HepG2 (cell line): ENCODE measurements around the gene MVK. TPM values are rescaled to one million over a fixed set of nuclear protein-coding genes. Genes with fewer than 3 reads are reported as not detected.
A peak's percentile ranks its signal among the peaks of the same experiment; 100 is the strongest.

Experiments
- ATAC-seq: fragments of 200-7000 bp; cut with Tn5 transposase; 3 replicates; pipeline ENCODE4 v1.9.1; 2020; ENCODE audit warnings: mild to moderate bottlenecking, moderate library complexity
- BruUV-seq: library from RNA; stranded (reverse); fragments of 400-500 nt; replicated peaks from 2 replicates; lab custom pipeline; 2021; lab: Mats Ljungman, UMichigan
- CTCF ChIA-PET: fragments of 300-600 bp; formaldehyde crosslinking; extraction: SDS; loops from one replicate; lab custom pipeline; 2021; ENCODE audit warnings: low total read pairs, inconsistent platforms, low intra/inter-chr PET ratio; lab: Yijun Ruan, JAX
- POLR2A ChIA-PET: fragments of 350-600 bp; sonication (Branson Sonifier 250); formaldehyde crosslinking; loops from one replicate; lab custom pipeline; 2020; ENCODE audit warnings: antibody characterized with exemption, inconsistent platforms; lab: Yijun Ruan, JAX
- DNase-seq: peaks from one replicate; pipeline ENCODE4 v3.0.0-alpha.2; 2015; ENCODE audit warnings: low spot score
- FAIRE-seq: peaks from 3 replicates; lab custom pipeline; 2011; peaks lifted over from hg19 to GRCh38; lab: Jason Lieb, UNC
- H2AFZ ChIP-seq: one replicate; pipeline ENCODE4 v1.6.1; 2011; ENCODE audit warnings: low read length, inconsistent platforms
- H3K27ac ChIP-seq: fragments of 300-600 bp; 3 replicates; pipeline ENCODE4 v1.8.0; 2011; ENCODE audit warnings: mixed run types, mild to moderate bottlenecking, mixed read lengths, low read length, inconsistent platforms; ENCODE audit not compliant: insufficient read depth; ENCODE audit errors: extremely low read length
- H3K27me3 ChIP-seq, 2 experiments: fragments of 200-600 bp in 1 of 2; 2 replicates in 1 of 2; 3 replicates in 1 of 2; pipeline versions ENCODE4 v1.6.0 to v1.8.0; 2011; ENCODE audit warnings: low read length in 2 of 2, mild to moderate bottlenecking in 2 of 2, moderate library complexity in 2 of 2, inconsistent platforms in 1 of 2; ENCODE audit not compliant: insufficient read depth in 2 of 2, control insufficient read depth in 1 of 2
- H3K36me3 ChIP-seq, 2 experiments: fragments of 200-600 bp in 1 of 2; replicated peaks in 1 of 2; 2 replicates in 1 of 2; 3 replicates in 1 of 2; pipeline versions ENCODE4 v1.5.1 to v1.8.0; 2011; ENCODE audit warnings: low read length in 2 of 2, inconsistent platforms in 1 of 2; ENCODE audit not compliant: insufficient read depth in 2 of 2, control insufficient read depth in 1 of 2
- H3K4me1 ChIP-seq: 2 replicates; pipeline ENCODE4 v1.5.1; 2012; ENCODE audit warnings: low read length, inconsistent platforms; ENCODE audit not compliant: insufficient read depth
- H3K4me2 ChIP-seq: 2 replicates; pipeline ENCODE4 v1.6.0; 2011; ENCODE audit warnings: low read depth, low read length, inconsistent platforms
- H3K4me3 ChIP-seq, 3 experiments: fragments of 200-600 bp in 1 of 3; sonication (generic), shearing (Covaris generic) in 1 of 3; replicated peaks in 1 of 3; 2 replicates each; pipeline ENCODE4 v1.5.1; 2011 to 2016; ENCODE audit warnings: low read length in 3 of 3, inconsistent platforms in 2 of 3, low read depth in 2 of 3, mild to moderate bottlenecking in 2 of 3, control low read depth in 1 of 3, mixed read lengths in 1 of 3; ENCODE audit not compliant: insufficient read depth in 1 of 3
- H3K79me2 ChIP-seq: one replicate; pipeline ENCODE4 v1.6.1; 2011; ENCODE audit warnings: low read length, inconsistent platforms; ENCODE audit not compliant: insufficient read depth
- H3K9ac ChIP-seq: 2 replicates; pipeline ENCODE4 v1.6.0; 2011; ENCODE audit warnings: mild to moderate bottlenecking, low read depth, low read length, inconsistent platforms; ENCODE audit not compliant: insufficient read depth
- H3K9me3 ChIP-seq: 2 replicates; pipeline ENCODE4 v1.5.1; 2012; ENCODE audit warnings: mild to moderate bottlenecking, low read length
- H4K20me1 ChIP-seq: 2 replicates; pipeline ENCODE4 v1.6.0; 2011; ENCODE audit warnings: inconsistent platforms, mild to moderate bottlenecking, low read length, moderate library complexity; ENCODE audit not compliant: insufficient read depth
- HDAC1 ChIP-seq: sonication (generic); formaldehyde crosslinking; IDR thresholded peaks from 2 replicates; pipeline ENCODE4 v1.5.1; 2020; ENCODE audit warnings: mild to moderate bottlenecking, missing genetic modification reagents
- KDM6A ChIP-seq: IDR thresholded peaks from 2 replicates; pipeline ENCODE4 v1.6.1; 2016; ENCODE audit warnings: low read depth
- KLF15 ChIP-seq: sonication (generic); formaldehyde crosslinking; IDR thresholded peaks from 2 replicates; pipeline ENCODE4 v1.8.1; 2023; ENCODE audit warnings: borderline replicate concordance, mild to moderate bottlenecking, inconsistent platforms, missing genetic modification reagents, mixed read lengths
- RAD51 ChIP-seq: fragments of 450-650 bp; IDR thresholded peaks from 2 replicates; pipeline ENCODE4 v1.6.1; 2016; ENCODE audit warnings: borderline replicate concordance
- SRY ChIP-seq: sonication (generic); formaldehyde crosslinking; IDR thresholded peaks from 2 replicates; pipeline ENCODE4 v1.8.0; 2022; ENCODE audit warnings: mild to moderate bottlenecking, missing genetic modification reagents
- USF2 ChIP-seq, 2 experiments: sonication (generic) in 1 of 2; formaldehyde crosslinking in 1 of 2; IDR thresholded peaks; 2 replicates each; pipeline versions ENCODE4 v1.5.1 to v1.6.1; 2011 to 2020; ENCODE audit warnings: borderline replicate concordance in 1 of 2, low read depth in 1 of 2, low read length in 1 of 2, mild to moderate bottlenecking in 1 of 2, missing genetic modification reagents in 1 of 2, moderate library complexity in 1 of 2
- ZMYM3 ChIP-seq: sonication (generic); formaldehyde crosslinking; IDR thresholded peaks from 2 replicates; pipeline ENCODE4 v1.5.1; 2020; ENCODE audit warnings: mild to moderate bottlenecking, missing genetic modification reagents
- ZNF296 ChIP-seq: sonication (generic); formaldehyde crosslinking; conservative IDR thresholded peaks from 2 replicates; pipeline ENCODE4 v1.5.0; 2020; ENCODE audit warnings: mild to moderate bottlenecking, missing genetic modification reagents
- ZNF572 ChIP-seq: sonication (generic); formaldehyde crosslinking; IDR thresholded peaks from 2 replicates; pipeline ENCODE4 v1.5.1; 2020; ENCODE audit warnings: mild to moderate bottlenecking, missing genetic modification reagents
- ZNF629 ChIP-seq: sonication (generic); formaldehyde crosslinking; conservative IDR thresholded peaks from 2 replicates; pipeline ENCODE4 v1.5.0; 2020; ENCODE audit warnings: missing genetic modification reagents
- ZNF768 ChIP-seq: sonication (generic); formaldehyde crosslinking; IDR thresholded peaks from 2 replicates; pipeline ENCODE4 v1.4.0; 2020; ENCODE audit warnings: missing genetic modification reagents
- WGBS: methylation state at CpG from one replicate; pipeline ENCODE4 v1.1.6; 2017; ENCODE audit warnings: low lambda C conversion rate; 5-methylcytosine and 5-hydroxymethylcytosine counted together
- in situ Hi-C: cut with HindIII; loops from 2 replicates; pipeline ENCODE4 v1.10.0; 2017; ENCODE audit warnings: low pct_unique_long_range_greater_than_20kb; ENCODE audit not compliant: extremely low pct_ligation_motif_present
- intact Hi-C: fragments of 100-400 bp; cut with micrococcal nuclease; formaldehyde crosslinking; loops from one replicate; pipeline ENCODE4 v1.10.0; 2022; ENCODE audit not compliant: unreplicated experiment
- polyA plus RNA-seq, 8 experiments: library from polyadenylated mRNA; depleted of rRNA in 3 of 8; stranded (reverse) in 7 of 8; unstranded in 1 of 8; fragments of >200 nt; fragmentation: Illumina TruSeq in 4 of 8; extraction: Trizol in 4 of 8; gene quantifications; 2 replicates each; pipeline versions ENCODE4 v1.2.1 to v1.2.3, GENCODE V29; 2011 to 2016; ENCODE audit warnings: low read depth in 4 of 8, missing spikeins in 1 of 8, mixed read lengths in 1 of 8; ENCODE audit not compliant: insufficient read depth in 1 of 8
- total RNA-seq, 5 experiments: library from RNA; depleted of rRNA; stranded (reverse); fragments of >200 nt; fragmentation: Illumina TruSeq; extraction: Trizol; gene quantifications; 2 replicates each; pipeline ENCODE4 v1.2.3, GENCODE V29; 2016; ENCODE audit warnings: low read depth in 1 of 5
- TF ChIP-seq, protein P1 (sequence below): sonication (generic); formaldehyde crosslinking; IDR thresholded peaks from 2 replicates; pipeline ENCODE4 v1.8.1; 2022; ENCODE audit warnings: low read depth, mild to moderate bottlenecking, missing genetic modification reagents

Gene MVK
- total and polyA plus RNA-seq, 2 of the 13 experiments (the other 11 are each of a cell fraction or from before 2014, with no cell fraction given) = 11.6 to 66.9 TPM

DNA sequence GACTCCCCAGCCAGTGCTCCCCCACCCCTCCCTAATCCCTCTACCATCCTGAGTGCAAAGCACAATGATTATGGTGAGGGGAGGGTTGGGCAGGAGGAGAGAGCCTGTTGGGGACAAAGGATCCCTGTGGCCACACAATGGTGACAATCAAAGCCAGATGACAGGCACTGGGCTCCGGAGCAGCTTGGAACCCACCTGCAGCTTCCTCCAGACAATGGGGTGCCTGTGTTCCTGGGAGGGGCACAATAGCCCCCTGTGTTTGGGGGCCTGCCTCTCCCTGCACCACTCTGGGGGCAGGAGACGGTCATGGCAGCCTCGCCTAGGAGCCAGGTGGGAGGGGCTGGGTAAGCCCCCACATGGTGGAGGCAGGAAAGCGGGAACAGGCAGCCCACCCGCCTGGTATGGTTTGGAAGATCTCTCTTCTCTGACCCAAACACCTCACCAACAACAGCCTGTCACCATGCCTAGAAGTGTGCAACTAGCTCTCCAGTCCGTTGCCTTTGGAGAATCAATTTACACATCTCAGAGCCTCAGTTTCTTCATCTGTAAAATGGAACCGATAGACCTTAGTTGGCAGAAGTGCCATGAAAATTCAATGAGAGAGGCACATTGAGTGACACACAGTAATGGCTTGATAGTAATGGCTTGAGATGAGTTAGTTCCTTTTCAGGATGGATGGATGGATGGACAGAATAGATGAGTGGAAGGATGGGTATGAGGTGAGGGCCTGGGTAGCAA lies 53.0 kb downstream of the MVK start (continued):
- TF ChIP-seq ZNF629 (CRISPR knock-in tag) (peak; percentile 87), ZNF296 (no peak)
- TF ChIP-seq, all 625 proteins: peak for 2

DNA sequence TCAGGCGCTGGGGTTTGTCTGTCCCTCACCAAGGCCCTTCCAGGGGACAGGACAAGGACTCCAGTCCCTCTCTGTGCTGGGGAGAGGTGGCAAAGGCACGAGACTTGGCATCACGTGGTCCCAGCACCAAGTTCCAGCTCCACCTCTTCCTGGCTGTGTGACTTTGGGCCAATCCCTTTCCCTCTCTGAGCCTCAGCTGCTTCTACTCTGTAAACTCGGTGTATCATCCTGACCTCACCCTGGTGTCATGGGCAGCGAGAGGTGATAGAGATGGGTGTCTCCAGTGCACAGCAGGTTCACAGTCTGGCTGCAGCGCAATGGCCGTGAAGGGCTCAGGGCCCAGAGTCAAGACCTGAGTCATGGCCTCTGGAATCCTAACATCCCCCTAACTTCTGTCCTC lies 54.0 kb downstream of the MVK start:
- TF ChIP-seq RAD51 = 0 out of 2 replicates have a peak, but pooled peaks have one; percentile 5
- TF ChIP-seq ZMYM3 (CRISPR knock-in tag) = peak; percentile 73
- TF ChIP-seq HDAC1 (CRISPR knock-in tag) = no peak
- TF ChIP-seq USF2 (IDR thresholded peaks at IDR 0.05; ENCODE audit: low read depth, low read length) = peak; percentile 13; the same call in 1 of the 2 replicates
- TF ChIP-seq USF2 (CRISPR knock-in tag; IDR thresholded peaks at IDR 0.05; ENCODE audit: borderline replicate concordance) = no peak
- no peak for TF ChIP-seq KDM6A (CRISPR knock-in tag)
- TF ChIP-seq, protein P1, sequence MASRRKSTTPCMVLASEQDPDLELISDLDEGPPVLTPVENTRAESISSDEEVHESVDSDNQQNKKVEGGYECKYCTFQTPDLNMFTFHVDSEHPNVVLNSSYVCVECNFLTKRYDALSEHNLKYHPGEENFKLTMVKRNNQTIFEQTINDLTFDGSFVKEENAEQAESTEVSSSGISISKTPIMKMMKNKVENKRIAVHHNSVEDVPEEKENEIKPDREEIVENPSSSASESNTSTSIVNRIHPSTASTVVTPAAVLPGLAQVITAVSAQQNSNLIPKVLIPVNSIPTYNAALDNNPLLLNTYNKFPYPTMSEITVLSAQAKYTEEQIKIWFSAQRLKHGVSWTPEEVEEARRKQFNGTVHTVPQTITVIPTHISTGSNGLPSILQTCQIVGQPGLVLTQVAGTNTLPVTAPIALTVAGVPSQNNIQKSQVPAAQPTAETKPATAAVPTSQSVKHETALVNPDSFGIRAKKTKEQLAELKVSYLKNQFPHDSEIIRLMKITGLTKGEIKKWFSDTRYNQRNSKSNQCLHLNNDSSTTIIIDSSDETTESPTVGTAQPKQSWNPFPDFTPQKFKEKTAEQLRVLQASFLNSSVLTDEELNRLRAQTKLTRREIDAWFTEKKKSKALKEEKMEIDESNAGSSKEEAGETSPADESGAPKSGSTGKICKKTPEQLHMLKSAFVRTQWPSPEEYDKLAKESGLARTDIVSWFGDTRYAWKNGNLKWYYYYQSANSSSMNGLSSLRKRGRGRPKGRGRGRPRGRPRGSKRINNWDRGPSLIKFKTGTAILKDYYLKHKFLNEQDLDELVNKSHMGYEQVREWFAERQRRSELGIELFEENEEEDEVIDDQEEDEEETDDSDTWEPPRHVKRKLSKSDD (CRISPR knock-in tag) = no peak
- no peak for TF ChIP-seq SRY
- peak; percentile 99 for TF ChIP-seq ZNF768
- no peak for TF ChIP-seq ZNF572
- TF ChIP-seq KLF15 = no peak
- no peaks in the 10 kb centered on the region for H3K79me2 ChIP-seq
- no peak for ATAC-seq
- H3K27me3 ChIP-seq = peaks cover 0 to 20% of the 10 kb centered on the region in 2 experiments; a peak in 3 of 5 replicates
- ChIA-PET POLR2A (no interaction called here), CTCF (no interaction called here)
- H3K4me2 ChIP-seq = no peak overlapping the region
- H3K36me3 ChIP-seq = no peaks in the 10 kb centered on the region
- peaks cover under 1% of the 10 kb centered on the region; the same call in 1 of the 2 replicates for H3K4me1 ChIP-seq
- intact Hi-C loops (no loop called here), in situ Hi-C loops (no loop called here)
- H3K9me3 ChIP-seq = no peaks in the 10 kb centered on the region
- H3K9ac ChIP-seq = no peak overlapping the region
- H3K4me3 ChIP-seq = no peak overlapping the region
- 11% methylated on average over 3 of the region's 7 CpGs for WGBS
- DNase-seq = no peak
- no peak overlapping the region for H3K27ac ChIP-seq
- no TSS peak for BruUV-seq
- no peak for FAIRE-seq
- H2AFZ ChIP-seq = no peak overlapping the region
- no peaks in the 10 kb centered on the region for H4K20me1 ChIP-seq
